H1 (cell line): Measurements from ENCODE around the gene PPA1. TPM values are rescaled to one million over a fixed set of nuclear protein-coding genes. Genes with fewer than 3 reads are reported as not detected.

Experiments used
- CHD7 ChIP-seq: fragments of 300-600 bp; sonication (generic); IDR thresholded peaks from 2 replicates; pipeline ENCODE4 v1.7.1; 2012; ENCODE audit warnings: low read length, moderate library complexity, mild to moderate bottlenecking, inconsistent platforms; ENCODE audit not compliant: insufficient replicate concordance
- ZNF274 ChIP-seq: IDR thresholded peaks from 2 replicates; pipeline ENCODE4 v1.7.0; 2012; ENCODE audit warnings: low read length, borderline replicate concordance; ENCODE audit errors: extremely low read depth
- polyA plus RNA-seq, 7 experiments: library from polyadenylated mRNA; depleted of rRNA in 3 of 7; stranded (reverse) in 5 of 7; unstranded in 2 of 7; fragments of >200 nt in 5 of 7; fragments of 200-250 nt in 2 of 7; gene quantifications; 1 replicate in 5 of 7; 2 replicates in 1 of 7; 4 replicates in 1 of 7; pipeline versions ENCODE4 v1.2.1 to v1.2.3, GENCODE V29; 2011 to 2013; ENCODE audit warnings: missing spikeins in 2 of 7, mixed read lengths in 2 of 7
- total RNA-seq: library from RNA; stranded (reverse); fragmentation: NEBNext Ultra II Directional; extraction: Animal tissue kit (Norgen Biotek cat#: 25700); gene quantifications from 2 replicates; pipeline ENCODE4 v1.2.1, GENCODE V29; 2021

PPA1 gene
- total and polyA plus RNA-seq, 2 of the 8 experiments (the other 6 are each of a cell fraction or from before 2014, with no cell fraction given) = 77.0 to 191 TPM

GRCh38 chr10:70212277-70212676 is 21.0 kb downstream of the PPA1 start (continued):
- TF ChIP-seq CHD7 = no peak
- TF ChIP-seq ZNF274 = no peak
